ENCODE measurements around the gene GNL3. TPM values are rescaled to one million over a fixed set of nuclear protein-coding genes. Genes with fewer than 3 reads are reported as not detected.

Gene GNL3
- total and polyA plus RNA-seq, 2 of the 8 experiments (the other 6 are each of a cell fraction or from before 2014, with no cell fraction given), result 45.5 to 184 TPM

DNA sequence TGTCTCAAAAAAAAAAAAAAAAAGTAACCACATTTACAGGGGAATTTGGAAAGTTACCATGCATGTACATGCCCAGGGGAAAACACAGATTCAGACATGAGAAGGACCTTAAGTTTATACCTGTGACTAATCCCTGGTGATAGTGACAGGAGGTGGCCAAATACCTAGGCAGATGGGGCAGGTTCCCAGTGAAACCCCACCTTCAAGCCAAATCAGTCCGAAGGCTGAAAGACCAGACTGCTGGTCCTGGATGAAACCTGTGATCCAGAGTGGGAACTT, 35.8 kb downstream of the GNL3 start:
- Histone ChIP-seq H4K8ac (ENCODE audit: extremely low read depth, insufficient read depth, low read length) (no peak overlapping the region), H2BK5ac (ENCODE audit: low read depth, low read length) (no peak overlapping the region), H3K14ac (ENCODE audit: insufficient read length) (no peak overlapping the region), H3K9me3 (ENCODE audit: insufficient read depth in 2 of 2, low read depth in 1 of 2, low read length in 1 of 2) (no peaks in the 10 kb centered on the region), H2BK20ac (ENCODE audit: low read length) (no peak overlapping the region), H3K56ac (replicated peaks; ENCODE audit: insufficient read length, low read depth, low read length) (no peak overlapping the region), H3K18ac (ENCODE audit: extremely low read depth, low read length) (no peak overlapping the region), H3K36me3 (ENCODE audit: control insufficient read depth in 2 of 4, insufficient read depth in 4 of 4, low read length in 3 of 4) (no peaks in the 10 kb centered on the region; a peak in 1 of 8 replicates), H3K4me2 (ENCODE audit: insufficient read depth in 1 of 2, low read depth in 2 of 2, low read length in 2 of 2) (no peak overlapping the region), H2AK5ac (ENCODE audit: low read depth, low read length) (no peak overlapping the region), H3K27ac (ENCODE audit: low read depth, low read length) (no peak overlapping the region), H3K4me1 (replicated peaks in 1 of 4; ENCODE audit: control insufficient read depth in 3 of 4, insufficient read depth in 4 of 4, low read length in 3 of 4) (no peaks in the 10 kb centered on the region), H3K4ac (replicated peaks; ENCODE audit: insufficient read length, low read depth, low read length) (no peak overlapping the region), H3K23ac (ENCODE audit: insufficient read length) (no peak overlapping the region), H2BK12ac (ENCODE audit: low read depth, low read length) (no peak overlapping the region), H2AFZ (ENCODE audit: low read length) (no peak overlapping the region), H3K9ac (replicated peaks in 1 of 4; ENCODE audit: extremely low read depth in 1 of 4, low read depth in 3 of 4, low read length in 3 of 4) (no peak overlapping the region), H3K79me2 (ENCODE audit: control insufficient read depth in 1 of 2, insufficient read depth in 2 of 2, low read length in 2 of 2) (no peaks in the 10 kb centered on the region), H4K91ac (replicated peaks; ENCODE audit: insufficient read length, low read length) (no peak overlapping the region), H2BK15ac (ENCODE audit: low read length) (no peak overlapping the region), H4K5ac (ENCODE audit: insufficient read length, low read depth, low read length) (no peak overlapping the region), H3K79me1 (ENCODE audit: low read depth, low read length) (no peaks in the 10 kb centered on the region), H3K23me2 (ENCODE audit: low read depth, low read length) (no peaks in the 10 kb centered on the region), H3K4me3 (ENCODE audit: extremely low read depth in 1 of 4, insufficient read depth in 2 of 4, low read depth in 3 of 4, low read length in 4 of 4) (no peak overlapping the region), H2BK120ac (replicated peaks; ENCODE audit: low read depth, low read length) (no peak overlapping the region), H3K27me3 (replicated peaks in 1 of 4; ENCODE audit: control insufficient read depth in 3 of 4, extremely low read depth in 1 of 4, insufficient read depth in 3 of 4, low read length in 3 of 4) (no peaks in the 10 kb centered on the region), H4K20me1 (replicated peaks in 1 of 2; ENCODE audit: control insufficient read depth in 1 of 2, insufficient read depth in 2 of 2, low read length in 2 of 2) (no peaks in the 10 kb centered on the region)
- ChIA-PET CTCF (ENCODE audit: partially characterized antibody) (no interaction called here), POLR2A (ENCODE audit: partially characterized antibody) (interaction anchor here (8.9 kb wide), 1 partner anchor 30 kb away, joined by 106 read pairs; the partner anchor contains the start of genes GNL3 and PBRM1)
- WGBS, 2 experiments (ENCODE audit: extremely low coverage in 1 of 2, insufficient coverage in 1 of 2, insufficient read length in 1 of 2, insufficient replicate concordance in 2 of 2, low coverage in 1 of 2, low lambda C conversion rate in 2 of 2, missing lambda C conversion rate in 1 of 2), result 100% methylated on average over 1 of the region's 1 CpG; no CpG with 5 or more reads in 1 of the 2 experiments
- FAIRE-seq (no peak), DNase-seq (ENCODE audit: low read depth in 1 of 2, low spot score in 2 of 2) (no peak)
- no peak for TF ChIP-seq ASH2L (IDR thresholded peaks at IDR 0.05; ENCODE audit: low read length)
- no peak for TF ChIP-seq NANOG (IDR thresholded peaks at IDR 0.05; ENCODE audit: insufficient read depth, low read depth, low read length, poor library complexity, severe bottlenecking)
- TF ChIP-seq, protein P1, sequence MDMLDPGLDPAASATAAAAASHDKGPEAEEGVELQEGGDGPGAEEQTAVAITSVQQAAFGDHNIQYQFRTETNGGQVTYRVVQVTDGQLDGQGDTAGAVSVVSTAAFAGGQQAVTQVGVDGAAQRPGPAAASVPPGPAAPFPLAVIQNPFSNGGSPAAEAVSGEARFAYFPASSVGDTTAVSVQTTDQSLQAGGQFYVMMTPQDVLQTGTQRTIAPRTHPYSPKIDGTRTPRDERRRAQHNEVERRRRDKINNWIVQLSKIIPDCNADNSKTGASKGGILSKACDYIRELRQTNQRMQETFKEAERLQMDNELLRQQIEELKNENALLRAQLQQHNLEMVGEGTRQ (IDR thresholded peaks at IDR 0.05; ENCODE audit: low read length), result no peak
- TF ChIP-seq RNF2 (IDR thresholded peaks at IDR 0.05; ENCODE audit: borderline replicate concordance, low read depth, low read length, missing control alignments, poor library complexity, severe bottlenecking), result no peak
- TF ChIP-seq RFX5 (IDR thresholded peaks at IDR 0.05; ENCODE audit: borderline replicate concordance, low read depth, low read length), result no peak
- TF ChIP-seq GABPA (IDR thresholded peaks at IDR 0.05; ENCODE audit: borderline replicate concordance, insufficient read depth, low read length), result no peak
- no peak for TF ChIP-seq POU5F1 (IDR thresholded peaks at IDR 0.05; ENCODE audit: low read depth, low read length)
- TF ChIP-seq BCL11A (IDR thresholded peaks at IDR 0.05; ENCODE audit: low read depth in 2 of 2, low read length in 2 of 2), result no peak
- TF ChIP-seq POLR2AphosphoS5 (IDR thresholded peaks at IDR 0.05; ENCODE audit: low read depth, low read length), result no peak
- TF ChIP-seq SP2 (IDR thresholded peaks at IDR 0.05; ENCODE audit: low read length), result no peak
- TF ChIP-seq, protein P2, sequence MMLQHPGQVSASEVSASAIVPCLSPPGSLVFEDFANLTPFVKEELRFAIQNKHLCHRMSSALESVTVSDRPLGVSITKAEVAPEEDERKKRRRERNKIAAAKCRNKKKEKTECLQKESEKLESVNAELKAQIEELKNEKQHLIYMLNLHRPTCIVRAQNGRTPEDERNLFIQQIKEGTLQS (IDR thresholded peaks at IDR 0.05; ENCODE audit: insufficient read depth, low read depth, low read length), result no peak

Measured in H1 (cell line).